A549 (cell line): ENCODE data around the gene ACBD4. TPM values are rescaled to one million over a fixed set of nuclear protein-coding genes. Genes with fewer than 3 reads are reported as not detected.

Experiments used
- ATAC-seq, 2 experiments: fragments of 200-7000 bp in 1 of 2; fragments of >200 bp in 1 of 2; cut with Nextera tagmentation in 1 of 2; cut with Tn5 transposase in 1 of 2; 3 replicates each; pipeline versions ENCODE4 v1.8.0 to v1.9.1; 2018 to 2020; ENCODE audit warnings: mild to moderate bottlenecking in 1 of 2, moderate library complexity in 1 of 2
- CTCF ChIA-PET: fragments of 300-600 bp; sonication (Branson Sonifier 250); formaldehyde crosslinking; extraction: SDS; loops from one replicate; lab custom pipeline; 2021; ENCODE audit warnings: antibody characterized with exemption, inconsistent platforms; lab: Yijun Ruan, JAX
- POLR2A ChIA-PET: fragments of 350-600 bp; formaldehyde crosslinking; extraction: SDS; loops from one replicate; lab custom pipeline; 2021; ENCODE audit warnings: antibody characterized with exemption, inconsistent platforms; lab: Yijun Ruan, JAX
- DNase-seq, 2 experiments: peaks; one replicate each; pipeline versions ENCODE4 v3.0.0 to v3.0.0-alpha.2; 2011 to 2016; ENCODE audit warnings: low read depth in 1 of 2, low spot score in 1 of 2
- FAIRE-seq: peaks from 2 replicates; lab custom pipeline; 2011; peaks lifted over from hg19 to GRCh38; lab: Jason Lieb, UNC
- H3K27ac ChIP-seq, 2 experiments: fragments of >200 bp; sonication (Bioruptor Twin); formaldehyde crosslinking; 3 replicates each; pipeline ENCODE4 v1.5.1; 2016 to 2017
- H3K4me1 ChIP-seq: fragments of >200 bp; sonication (Bioruptor Twin); formaldehyde crosslinking; 3 replicates; pipeline ENCODE4 v1.6.1; 2016
- H3K4me2 ChIP-seq: fragments of >200 bp; sonication (Bioruptor Twin); formaldehyde crosslinking; 3 replicates; pipeline ENCODE4 v1.6.1; 2016
- H3K4me3 ChIP-seq: fragments of >200 bp; sonication (Bioruptor Twin); formaldehyde crosslinking; 3 replicates; pipeline ENCODE4 v1.5.1; 2016
- H3K9me3 ChIP-seq: fragments of >200 bp; sonication (Bioruptor Twin); formaldehyde crosslinking; 3 replicates; pipeline ENCODE4 v1.6.1; 2016
- BHLHE40 ChIP-seq: IDR thresholded peaks from 2 replicates; pipeline ENCODE4 v1.6.1; 2012; ENCODE audit warnings: low read depth, low read length, inconsistent platforms
- CBX2 ChIP-seq: fragments of 200-600 bp; sonication (generic); IDR thresholded peaks from 2 replicates; pipeline ENCODE4 v1.6.1; 2016; ENCODE audit warnings: low read depth, mild to moderate bottlenecking, borderline replicate concordance
- CBX8 ChIP-seq: fragments of 200-600 bp; sonication (generic); IDR thresholded peaks from 2 replicates; pipeline ENCODE4 v1.6.1; 2016
- CHD4 ChIP-seq: fragments of 200-600 bp; sonication (generic); IDR thresholded peaks from 2 replicates; pipeline ENCODE4 v1.6.1; 2016; ENCODE audit warnings: antibody characterized with exemption, mild to moderate bottlenecking, borderline replicate concordance
- EHF ChIP-seq: fragments of 250-450 bp; sonication (Bioruptor Pico); IDR thresholded peaks from 2 replicates; pipeline ENCODE4 v1.5.0; 2020; ENCODE audit warnings: mild to moderate bottlenecking
- EHMT2 ChIP-seq: fragments of 200-600 bp; sonication (generic); IDR thresholded peaks from 2 replicates; pipeline ENCODE4 v1.6.1; 2016; ENCODE audit warnings: antibody characterized with exemption, low read depth, mild to moderate bottlenecking, moderate library complexity
- FOSB ChIP-seq: fragments of 250-450 bp; sonication (Bioruptor Pico); IDR thresholded peaks from 2 replicates; pipeline ENCODE4 v1.5.0; 2020; ENCODE audit warnings: mild to moderate bottlenecking, moderate library complexity
- FOSL2 ChIP-seq, 2 experiments: fragments of 450-650 bp in 1 of 2; fragments of >200 bp in 1 of 2; sonication (Bioruptor Twin) in 1 of 2; formaldehyde crosslinking; IDR thresholded peaks; 2 replicates each; pipeline versions ENCODE4 v1.5.0 to v1.6.1; 2016 to 2020; ENCODE audit warnings: mild to moderate bottlenecking in 1 of 2, moderate library complexity in 1 of 2
- FOXS1 ChIP-seq: fragments of 250-450 bp; sonication (Bioruptor Pico); IDR thresholded peaks from 2 replicates; pipeline ENCODE4 v1.5.0; 2020; ENCODE audit warnings: mild to moderate bottlenecking, moderate library complexity
- GATA3 ChIP-seq: IDR thresholded peaks from 2 replicates; pipeline ENCODE4 v1.6.1; 2012; ENCODE audit warnings: borderline replicate concordance
- HEYL ChIP-seq: fragments of 250-450 bp; sonication (Bioruptor Pico); IDR thresholded peaks from 2 replicates; pipeline ENCODE4 v1.8.0; 2021; ENCODE audit warnings: mild to moderate bottlenecking, moderate library complexity
- KDM1A ChIP-seq: fragments of 200-600 bp; sonication (generic); IDR thresholded peaks from 2 replicates; pipeline ENCODE4 v1.6.1; 2016; ENCODE audit warnings: low read depth, mild to moderate bottlenecking
- KDM5A ChIP-seq: fragments of 200-600 bp; sonication (generic); IDR thresholded peaks from 2 replicates; pipeline ENCODE4 v1.6.1; 2016; ENCODE audit warnings: antibody characterized with exemption, mild to moderate bottlenecking
- MAZ ChIP-seq: fragments of 150-350 bp; IDR thresholded peaks from 2 replicates; pipeline ENCODE4 v1.6.1; 2014; ENCODE audit warnings: antibody characterized with exemption, low read depth, low read length, borderline replicate concordance
- NPAS2 ChIP-seq: fragments of 250-450 bp; sonication (Bioruptor Pico); IDR thresholded peaks from 2 replicates; pipeline ENCODE4 v1.8.0; 2022; ENCODE audit warnings: mild to moderate bottlenecking, moderate library complexity, borderline replicate concordance
- NR3C1 ChIP-seq: fragments of >200 bp; sonication (Bioruptor Twin); formaldehyde crosslinking; IDR thresholded peaks from 3 replicates; pipeline ENCODE4 v1.6.1; 2017
- PHF8 ChIP-seq: fragments of 200-600 bp; sonication (generic); IDR thresholded peaks from 2 replicates; pipeline ENCODE4 v1.6.1; 2016; ENCODE audit warnings: low read depth, mild to moderate bottlenecking, antibody characterized with exemption, moderate library complexity, borderline replicate concordance
- RAD21 ChIP-seq, 2 experiments: fragments of >200 bp in 1 of 2; sonication (Bioruptor Twin) in 1 of 2; formaldehyde crosslinking in 1 of 2; IDR thresholded peaks in 1 of 2; conservative IDR thresholded peaks in 1 of 2; 2 replicates in 1 of 2; 3 replicates in 1 of 2; pipeline ENCODE4 v1.6.1; 2012 to 2018; ENCODE audit warnings: inconsistent platforms in 1 of 2
- RARB ChIP-seq: fragments of 250-450 bp; sonication (Bioruptor Pico); IDR thresholded peaks from 2 replicates; pipeline ENCODE4 v1.8.0; 2021; ENCODE audit warnings: mild to moderate bottlenecking, moderate library complexity
- RCOR1 ChIP-seq: fragments of 150-350 bp; IDR thresholded peaks from 2 replicates; pipeline ENCODE4 v1.6.1; 2014; ENCODE audit warnings: antibody characterized with exemption, low read length, low read depth
- SREBF2 ChIP-seq: fragments of 450-650 bp; IDR thresholded peaks from 2 replicates; pipeline ENCODE4 v1.6.1; 2014; ENCODE audit warnings: mild to moderate bottlenecking, moderate library complexity
- TP53 ChIP-seq: fragments of 250-450 bp; sonication (Bioruptor Pico); IDR thresholded peaks from 2 replicates; pipeline ENCODE4 v1.5.0; 2021; ENCODE audit warnings: mild to moderate bottlenecking, moderate library complexity
- ZFP36 ChIP-seq: fragments of 450-650 bp; IDR thresholded peaks from 2 replicates; pipeline ENCODE4 v1.6.1; 2014; ENCODE audit warnings: borderline replicate concordance; ENCODE audit not compliant: partially characterized antibody
- ZNF302 ChIP-seq: fragments of 250-450 bp; sonication (Bioruptor Pico); IDR thresholded peaks from 2 replicates; pipeline ENCODE4 v1.9.0; 2021; ENCODE audit warnings: inconsistent platforms, mild to moderate bottlenecking, moderate library complexity
- WGBS: methylation state at CpG from one replicate; pipeline ENCODE4 v1.1.6; 2017; ENCODE audit errors: missing lambda C conversion rate; 5-methylcytosine and 5-hydroxymethylcytosine counted together
- polyA plus RNA-seq, 4 experiments: library from polyadenylated mRNA; depleted of rRNA in 3 of 4; stranded (reverse); fragments of >200 nt; fragmentation: RNase III in 1 of 4; extraction: RNeasy Plus Mini Kit Qiagen cat#74134 plus additional on column Dnase treatment in 1 of 4; gene quantifications; 2 replicates in 3 of 4; 3 replicates in 1 of 4; pipeline ENCODE4 v1.2.3, GENCODE V29; 2011 to 2017
- TF ChIP-seq, protein P1 (sequence below): IDR thresholded peaks from 2 replicates; pipeline ENCODE4 v1.6.1; 2012
- TF ChIP-seq, protein P2 (sequence below): fragments of 250-450 bp; sonication (Bioruptor Pico); IDR thresholded peaks from 2 replicates; pipeline ENCODE4 v1.5.0; 2020; ENCODE audit warnings: low read depth, mild to moderate bottlenecking, moderate library complexity
- TF ChIP-seq, protein P3 (sequence below): fragments of >200 bp; sonication (Bioruptor Twin); formaldehyde crosslinking; IDR thresholded peaks from 2 replicates; pipeline ENCODE4 v1.6.1; 2016
- TF ChIP-seq, protein P4 (sequence below): fragments of 450-650 bp; IDR thresholded peaks from 2 replicates; pipeline ENCODE4 v1.6.1; 2014; ENCODE audit warnings: antibody characterized with exemption
- TF ChIP-seq, protein P5 (sequence below): IDR thresholded peaks from 2 replicates; pipeline ENCODE4 v1.6.1; 2012

The ACBD4 gene
- polyA plus RNA-seq, 2 of the 4 experiments (the other 2 are of a cell fraction): 11.4 to 13.7 TPM

DNA sequence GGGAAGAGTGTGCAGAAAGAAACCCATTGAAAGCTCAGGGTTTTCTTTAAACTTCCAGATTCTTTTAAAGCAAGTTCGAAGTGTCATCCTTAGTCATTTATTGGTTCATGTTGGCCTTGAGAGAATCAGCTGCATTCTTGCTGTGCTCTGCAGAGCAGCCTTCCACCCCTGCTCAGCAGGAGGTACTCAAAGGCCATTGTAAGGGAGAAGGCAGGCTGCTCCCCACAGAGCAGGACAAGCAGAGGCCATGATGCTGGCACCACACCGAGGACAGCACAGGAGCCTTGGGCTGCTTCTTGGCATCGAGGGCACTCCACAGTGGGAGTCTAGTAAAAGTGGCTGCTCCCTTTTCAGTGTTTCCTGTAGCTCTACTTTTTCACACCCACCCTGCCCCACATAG is 44.8 kb upstream of the ACBD4 start:
- peak overlapping the region; percentile 22 to 91; a peak in 5 of 6 replicates for H3K27ac ChIP-seq
- H3K4me2 ChIP-seq: peak overlapping the region; percentile 1; the same call in 1 of the 3 replicates
- H3K4me3 ChIP-seq: no peak overlapping the region
- POLR2A ChIA-PET: interaction anchor here (0.5 to 1.4 kb wide), 5 partner anchors 29 to 191 kb away, joined by 3 to 4 read pairs (median 3); partner anchors contain the start of gene HEXIM1
- H3K4me1 ChIP-seq: peaks cover 45% of the 10 kb centered on the region
- no peak; a peak in 1 of 6 replicates for ATAC-seq
- peak in 1 of 2 experiments; percentile 42 for DNase-seq
- TF ChIP-seq, protein P1, sequence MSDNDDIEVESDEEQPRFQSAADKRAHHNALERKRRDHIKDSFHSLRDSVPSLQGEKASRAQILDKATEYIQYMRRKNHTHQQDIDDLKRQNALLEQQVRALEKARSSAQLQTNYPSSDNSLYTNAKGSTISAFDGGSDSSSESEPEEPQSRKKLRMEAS: peak; percentile 48
- TF ChIP-seq ZFP36: no peak
- TF ChIP-seq, protein P2, sequence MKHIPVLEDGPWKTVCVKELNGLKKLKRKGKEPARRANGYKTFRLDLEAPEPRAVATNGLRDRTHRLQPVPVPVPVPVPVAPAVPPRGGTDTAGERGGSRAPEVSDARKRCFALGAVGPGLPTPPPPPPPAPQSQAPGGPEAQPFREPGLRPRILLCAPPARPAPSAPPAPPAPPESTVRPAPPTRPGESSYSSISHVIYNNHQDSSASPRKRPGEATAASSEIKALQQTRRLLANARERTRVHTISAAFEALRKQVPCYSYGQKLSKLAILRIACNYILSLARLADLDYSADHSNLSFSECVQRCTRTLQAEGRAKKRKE (CRISPR knock-in tag): no peak
- no peaks in the 10 kb centered on the region for H3K9me3 ChIP-seq
- WGBS: 31% methylated on average over 3 of the region's 3 CpGs
- no peak for FAIRE-seq
- CTCF ChIA-PET: interaction anchor here (0.8 to 30.6 kb wide), 6 partner anchors 7 to 171 kb away, joined by 5 to 742 read pairs (median 6); partner anchors contain the start of genes ACBD4 and PLCD3

DNA sequence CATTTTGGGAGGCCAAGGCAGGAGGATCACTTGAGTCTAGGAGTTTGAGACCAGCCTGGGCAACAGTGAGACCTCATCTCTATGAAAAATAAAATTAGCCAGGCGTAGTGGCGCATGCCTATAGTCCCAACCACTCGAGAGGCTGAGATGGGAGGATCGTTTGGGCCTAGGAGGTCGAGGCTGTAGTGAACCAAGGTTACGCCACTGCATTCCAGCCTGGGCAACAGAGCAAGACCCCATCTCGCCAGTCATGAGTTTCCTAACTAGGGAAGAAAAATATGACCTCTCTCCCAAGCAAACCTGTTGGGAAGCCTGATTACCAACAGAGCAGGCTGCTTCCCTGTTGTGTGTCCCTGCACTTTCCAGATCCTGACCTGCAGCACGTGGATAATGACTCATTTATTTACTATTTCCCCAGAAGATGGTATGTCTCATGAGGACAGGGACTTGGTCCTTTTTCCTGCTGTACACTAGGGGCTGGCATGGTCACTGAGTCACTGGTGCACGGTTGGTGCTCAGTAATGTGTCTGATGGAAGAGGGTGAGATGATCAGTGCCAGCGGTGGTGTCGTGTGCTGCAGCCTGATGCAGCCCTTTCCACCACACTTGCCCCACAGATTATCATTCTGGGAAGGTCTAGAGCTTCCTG is 43.6 kb upstream of the ACBD4 start:
- peak; percentile 3 to 10; a peak in 2 of 6 replicates for ATAC-seq
- H3K4me3 ChIP-seq: no peak overlapping the region
- POLR2A ChIA-PET: interaction anchor here (1.3 kb wide), 1 partner anchor 31 kb away, joined by 8 read pairs; the partner anchor contains the start of gene NMT1
- peak overlapping the region; percentile 77 to 91 for H3K27ac ChIP-seq
- peak; percentile 57 to 61 for DNase-seq
- WGBS: 80% methylated on average over 11 of the region's 11 CpGs
- no peak for FAIRE-seq
- CTCF ChIA-PET: interaction anchor here (0.8 to 30.6 kb wide), 5 partner anchors 12 to 316 kb away, joined by 3 to 742 read pairs (median 5); partner anchors contain the start of genes ACBD4 and PLCD3
- H3K4me2 ChIP-seq: peak overlapping the region; percentile 63; the same call in 2 of the 3 replicates
- H3K4me1 ChIP-seq: peaks cover 45% of the 10 kb centered on the region
- H3K9me3 ChIP-seq: no peaks in the 10 kb centered on the region
- TF ChIP-seq EHMT2 (no peak), FOSB (no peak), HEYL (CRISPR knock-in tag) (no peak), ZNF302 (no peak), SREBF2 (no peak), CHD4 (no peak), BHLHE40 (peak; percentile 33; the same call in 1 of the 2 replicates), RAD21 (conservative IDR thresholded peaks at IDR 0.05 in 1 of 2, IDR thresholded peaks at IDR 0.05 in 1 of 2) (no peak), EHF (no peak), PHF8 (no peak), KDM5A (no peak), GATA3 (no peak), NR3C1 (no peak), RARB (CRISPR knock-in tag) (no peak), FOXS1 (CRISPR knock-in tag) (no peak), MAZ (no peak), KDM1A (no peak), RCOR1 (no peak), TP53 (CRISPR knock-in tag) (no peak), CBX2 (no peak), NPAS2 (CRISPR knock-in tag) (no peak), FOSL2 (IDR thresholded peaks at IDR 0.05) (peak; percentile 40; the same call in 1 of the 2 replicates), FOSL2 (CRISPR knock-in tag; IDR thresholded peaks at IDR 0.05) (peak; percentile 84), CBX8 (no peak)
- TF ChIP-seq, protein P3, sequence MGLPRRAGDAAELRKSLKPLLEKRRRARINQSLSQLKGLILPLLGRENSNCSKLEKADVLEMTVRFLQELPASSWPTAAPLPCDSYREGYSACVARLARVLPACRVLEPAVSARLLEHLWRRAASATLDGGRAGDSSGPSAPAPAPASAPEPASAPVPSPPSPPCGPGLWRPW: no peak
- TF ChIP-seq, protein P4, sequence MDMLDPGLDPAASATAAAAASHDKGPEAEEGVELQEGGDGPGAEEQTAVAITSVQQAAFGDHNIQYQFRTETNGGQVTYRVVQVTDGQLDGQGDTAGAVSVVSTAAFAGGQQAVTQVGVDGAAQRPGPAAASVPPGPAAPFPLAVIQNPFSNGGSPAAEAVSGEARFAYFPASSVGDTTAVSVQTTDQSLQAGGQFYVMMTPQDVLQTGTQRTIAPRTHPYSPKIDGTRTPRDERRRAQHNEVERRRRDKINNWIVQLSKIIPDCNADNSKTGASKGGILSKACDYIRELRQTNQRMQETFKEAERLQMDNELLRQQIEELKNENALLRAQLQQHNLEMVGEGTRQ: peak; percentile 64
- TF ChIP-seq, protein P1: peak; percentile 71; the same call in 1 of the 2 replicates
- TF ChIP-seq, protein P5, sequence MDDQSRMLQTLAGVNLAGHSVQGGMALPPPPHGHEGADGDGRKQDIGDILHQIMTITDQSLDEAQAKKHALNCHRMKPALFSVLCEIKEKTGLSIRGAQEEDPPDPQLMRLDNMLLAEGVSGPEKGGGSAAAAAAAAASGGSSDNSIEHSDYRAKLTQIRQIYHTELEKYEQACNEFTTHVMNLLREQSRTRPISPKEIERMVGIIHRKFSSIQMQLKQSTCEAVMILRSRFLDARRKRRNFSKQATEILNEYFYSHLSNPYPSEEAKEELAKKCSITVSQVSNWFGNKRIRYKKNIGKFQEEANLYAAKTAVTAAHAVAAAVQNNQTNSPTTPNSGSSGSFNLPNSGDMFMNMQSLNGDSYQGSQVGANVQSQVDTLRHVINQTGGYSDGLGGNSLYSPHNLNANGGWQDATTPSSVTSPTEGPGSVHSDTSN: no peak
- TF ChIP-seq, protein P2 (CRISPR knock-in tag): no peak
